K562 (cell line): ENCODE measurements around the gene MOAP1. TPM values are rescaled to one million over a fixed set of nuclear protein-coding genes. Genes with fewer than 3 reads are reported as not detected.

Experiments
- CREM ChIP-seq: IDR thresholded peaks from 2 replicates; pipeline ENCODE4 v1.6.1; 2014; ENCODE audit warnings: antibody characterized with exemption, low read depth
- ELF1 ChIP-seq: fragments of 200-800 bp; sonication (Bioruptor generic); IDR thresholded peaks from 2 replicates; pipeline ENCODE4 v1.6.1; 2016; ENCODE audit warnings: missing genetic modification characterization, missing compliant biosample characterization
- ETV6 ChIP-seq, 3 experiments: fragments of 150-350 bp in 1 of 3; sonication (generic) in 1 of 3; formaldehyde crosslinking in 1 of 3; IDR thresholded peaks; 2 replicates each; pipeline versions ENCODE4 v1.6.1 to v1.8.0; 2014 to 2022; ENCODE audit warnings: borderline replicate concordance in 2 of 3, low read depth in 2 of 3, antibody characterized with exemption in 1 of 3, low read length in 1 of 3, mild to moderate bottlenecking in 1 of 3, missing genetic modification reagents in 1 of 3
- FOXA3 ChIP-seq, 2 experiments: fragments of 450-650 bp in 1 of 2; sonication (generic) in 1 of 2; formaldehyde crosslinking; IDR thresholded peaks in 1 of 2; conservative IDR thresholded peaks in 1 of 2; 2 replicates each; pipeline versions ENCODE4 v1.4.0 to v1.8.0; 2020 to 2022; ENCODE audit warnings: mild to moderate bottlenecking in 2 of 2, missing genetic modification reagents in 1 of 2
- FOXM1 ChIP-seq, 2 experiments: fragments of 450-650 bp in 1 of 2; sonication (generic) in 1 of 2; formaldehyde crosslinking in 1 of 2; IDR thresholded peaks; 2 replicates each; pipeline versions ENCODE4 v1.6.1 to v1.9.0; 2017 to 2022; ENCODE audit warnings: low read depth in 2 of 2, mild to moderate bottlenecking in 2 of 2, missing genetic modification reagents in 1 of 2, moderate library complexity in 1 of 2
- ILK ChIP-seq: fragments of 450-650 bp; IDR thresholded peaks from 2 replicates; pipeline ENCODE4 v1.6.1; 2016; ENCODE audit warnings: missing genetic modification characterization, low read depth, mild to moderate bottlenecking, missing compliant biosample characterization, moderate library complexity, borderline replicate concordance
- MYBL2 ChIP-seq, 2 experiments: fragments of 450-650 bp in 1 of 2; sonication (generic) in 1 of 2; formaldehyde crosslinking in 1 of 2; IDR thresholded peaks; 2 replicates each; pipeline versions ENCODE4 v1.6.1 to v1.8.1; 2017 to 2022; ENCODE audit warnings: borderline replicate concordance in 1 of 2, inconsistent platforms in 1 of 2, low read depth in 1 of 2, mild to moderate bottlenecking in 1 of 2, missing genetic modification reagents in 1 of 2, moderate library complexity in 1 of 2
- NEUROD1 ChIP-seq: fragments of 150-350 bp; IDR thresholded peaks from 2 replicates; pipeline ENCODE4 v1.6.1; 2014; ENCODE audit warnings: borderline replicate concordance, low read length, low read depth; ENCODE audit not compliant: partially characterized antibody
- POLR2A ChIP-seq: fragments of 450-650 bp; conservative IDR thresholded peaks from 2 replicates; pipeline ENCODE4 v1.6.1; 2016
- POLR2AphosphoS5 ChIP-seq: IDR thresholded peaks from 2 replicates; pipeline ENCODE4 v1.6.1; 2011; ENCODE audit warnings: mild to moderate bottlenecking, low read depth, low read length, moderate library complexity; ENCODE audit not compliant: control insufficient read depth, insufficient read depth
- RB1 ChIP-seq: fragments of 450-650 bp; IDR thresholded peaks from 2 replicates; pipeline ENCODE4 v1.6.1; 2017; ENCODE audit warnings: low read depth, mild to moderate bottlenecking
- SAFB ChIP-seq: fragments of 200-400 bp; formaldehyde crosslinking; IDR thresholded peaks from 2 replicates; pipeline ENCODE4 v1.6.1; 2017; ENCODE audit warnings: low read depth, low read length, borderline replicate concordance
- SAP30 ChIP-seq: fragments of 200-600 bp; sonication (generic); IDR thresholded peaks from 2 replicates; pipeline ENCODE4 v1.6.1; 2012; ENCODE audit warnings: borderline replicate concordance, low read depth, mild to moderate bottlenecking, moderate library complexity, low read length, control low read depth, inconsistent platforms; ENCODE audit not compliant: insufficient read depth, poor library complexity, severe bottlenecking
- SIN3A ChIP-seq, 2 experiments: fragments of 150-350 bp in 1 of 2; IDR thresholded peaks; 2 replicates each; pipeline ENCODE4 v1.6.1; 2011 to 2016; ENCODE audit warnings: borderline replicate concordance in 2 of 2, low read depth in 2 of 2, low read length in 2 of 2, mild to moderate bottlenecking in 2 of 2, moderate library complexity in 2 of 2; ENCODE audit not compliant: control insufficient read depth in 1 of 2
- SMAD3 ChIP-seq: fragments of 450-650 bp; formaldehyde crosslinking; conservative IDR thresholded peaks from 2 replicates; pipeline ENCODE4 v1.4.0; 2020; ENCODE audit warnings: mild to moderate bottlenecking
- TEAD1 ChIP-seq, 2 experiments: fragments of 450-650 bp in 1 of 2; sonication (generic) in 1 of 2; formaldehyde crosslinking; IDR thresholded peaks; 2 replicates each; pipeline versions ENCODE4 v1.4.0 to v1.8.0; 2020 to 2022; ENCODE audit warnings: mild to moderate bottlenecking in 2 of 2, missing genetic modification reagents in 1 of 2
- ZNF324 ChIP-seq: fragments of 250-450 bp; sonication (Bioruptor Pico); IDR thresholded peaks from 2 replicates; pipeline ENCODE4 v1.4.0; 2020; ENCODE audit warnings: mild to moderate bottlenecking
- polyA plus RNA-seq, 8 experiments: library from polyadenylated mRNA; depleted of rRNA in 4 of 8; stranded (reverse) in 5 of 8; unstranded in 3 of 8; fragments of >200 nt; fragmentation: Nextera tagmentation in 2 of 8; fragmentation: Illumina TruSeq in 1 of 8; extraction: Ambion mirVana in 2 of 8; extraction: Trizol in 1 of 8; gene quantifications; 2 replicates each; pipeline versions ENCODE4 v1.2.1 to v1.2.3, GENCODE V29; 2011 to 2014; ENCODE audit warnings: inconsistent platforms in 1 of 8, missing spikeins in 1 of 8
- total RNA-seq, 7 experiments: library from RNA; depleted of rRNA in 6 of 7; stranded (reverse); fragments of >200 nt in 6 of 7; fragmentation: Illumina TruSeq in 2 of 7; extraction: Trizol in 2 of 7; gene quantifications; 2 replicates each; pipeline versions ENCODE4 v1.2.1 to v1.2.3, GENCODE V29; 2011 to 2021; ENCODE audit warnings: low replicate concordance in 1 of 7
- TF ChIP-seq, protein P1 (sequence below), 2 experiments: IDR thresholded peaks; 2 replicates each; pipeline ENCODE4 v1.6.1; 2011; ENCODE audit warnings: borderline replicate concordance in 1 of 2, control low read depth in 1 of 2, low read depth in 1 of 2, low read length in 1 of 2, mild to moderate bottlenecking in 1 of 2, mixed read lengths in 1 of 2, moderate library complexity in 1 of 2; ENCODE audit not compliant: insufficient read depth in 1 of 2, insufficient read length in 1 of 2, poor library complexity in 1 of 2, severe bottlenecking in 1 of 2; ENCODE audit errors: extremely low read depth in 1 of 2
- TF ChIP-seq, protein P2 (sequence below), 2 experiments: IDR thresholded peaks; 2 replicates each; pipeline ENCODE4 v1.6.1; 2012; ENCODE audit warnings: improper control_type of control experiment in 2 of 2, low read depth in 2 of 2, low read length in 2 of 2, borderline replicate concordance in 1 of 2

Gene MOAP1
- total and polyA plus RNA-seq, 9 of the 15 experiments (the other 6 are each of a cell fraction or from before 2014, with no cell fraction given): 1.5 to 14.4 (median 6.0) TPM

DNA sequence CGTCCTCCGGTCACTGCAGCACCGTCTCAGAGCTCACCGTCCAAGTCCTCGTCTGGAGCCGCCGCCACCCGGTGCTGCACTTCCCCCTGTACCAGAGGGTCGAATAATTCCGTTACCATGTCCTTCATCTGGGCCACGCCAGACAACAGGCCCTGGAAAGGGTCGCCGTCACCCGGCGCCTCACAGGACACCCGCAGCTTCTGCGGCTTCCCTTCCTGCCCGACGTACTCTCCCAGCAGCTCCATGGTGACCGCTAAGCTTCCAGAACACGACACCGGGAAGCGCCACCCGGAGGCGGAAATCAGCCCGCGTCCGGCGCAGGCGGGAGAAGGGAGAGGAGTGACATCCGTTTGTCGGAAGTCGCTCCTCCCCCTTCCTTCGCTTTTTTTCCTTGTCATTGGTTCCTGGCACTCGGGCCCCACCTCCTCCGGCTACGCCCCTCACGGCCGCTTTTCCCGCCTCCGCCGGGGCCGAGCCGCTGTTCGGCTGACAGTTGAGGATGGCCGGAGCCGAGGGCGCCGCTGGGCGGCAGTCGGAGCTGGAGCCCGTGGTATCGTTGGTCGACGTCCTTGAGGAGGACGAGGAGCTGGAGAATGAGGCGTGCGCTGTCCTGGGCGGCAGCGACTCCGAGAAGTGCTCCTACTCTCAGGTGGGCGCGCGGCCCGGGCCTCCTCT lies 22.2 kb upstream of the MOAP1 start, which contains the start of the genes GON7 and UBR7 (continued):
- TF ChIP-seq ETV6 (IDR thresholded peaks at IDR 0.05; ENCODE audit: borderline replicate concordance in 1 of 2, low read depth in 2 of 2, low read length in 1 of 2): peak in 1 of 2 experiments; percentile 61; a peak in 1 of 4 replicates
- TF ChIP-seq ETV6 (CRISPR knock-in tag; IDR thresholded peaks at IDR 0.05; ENCODE audit: borderline replicate concordance): no peak
- peak; percentile 96 for TF ChIP-seq CREM
- TF ChIP-seq SAFB: no peak
- TF ChIP-seq, protein P1, sequence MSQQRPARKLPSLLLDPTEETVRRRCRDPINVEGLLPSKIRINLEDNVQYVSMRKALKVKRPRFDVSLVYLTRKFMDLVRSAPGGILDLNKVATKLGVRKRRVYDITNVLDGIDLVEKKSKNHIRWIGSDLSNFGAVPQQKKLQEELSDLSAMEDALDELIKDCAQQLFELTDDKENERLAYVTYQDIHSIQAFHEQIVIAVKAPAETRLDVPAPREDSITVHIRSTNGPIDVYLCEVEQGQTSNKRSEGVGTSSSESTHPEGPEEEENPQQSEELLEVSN (IDR thresholded peaks at IDR 0.05; ENCODE audit: borderline replicate concordance in 1 of 2, extremely low read depth in 1 of 2, insufficient read depth in 1 of 2, insufficient read length in 1 of 2, low read depth in 1 of 2, low read length in 1 of 2, poor library complexity in 1 of 2, severe bottlenecking in 1 of 2): peak; percentile 77 to 95
- TF ChIP-seq, protein P2, sequence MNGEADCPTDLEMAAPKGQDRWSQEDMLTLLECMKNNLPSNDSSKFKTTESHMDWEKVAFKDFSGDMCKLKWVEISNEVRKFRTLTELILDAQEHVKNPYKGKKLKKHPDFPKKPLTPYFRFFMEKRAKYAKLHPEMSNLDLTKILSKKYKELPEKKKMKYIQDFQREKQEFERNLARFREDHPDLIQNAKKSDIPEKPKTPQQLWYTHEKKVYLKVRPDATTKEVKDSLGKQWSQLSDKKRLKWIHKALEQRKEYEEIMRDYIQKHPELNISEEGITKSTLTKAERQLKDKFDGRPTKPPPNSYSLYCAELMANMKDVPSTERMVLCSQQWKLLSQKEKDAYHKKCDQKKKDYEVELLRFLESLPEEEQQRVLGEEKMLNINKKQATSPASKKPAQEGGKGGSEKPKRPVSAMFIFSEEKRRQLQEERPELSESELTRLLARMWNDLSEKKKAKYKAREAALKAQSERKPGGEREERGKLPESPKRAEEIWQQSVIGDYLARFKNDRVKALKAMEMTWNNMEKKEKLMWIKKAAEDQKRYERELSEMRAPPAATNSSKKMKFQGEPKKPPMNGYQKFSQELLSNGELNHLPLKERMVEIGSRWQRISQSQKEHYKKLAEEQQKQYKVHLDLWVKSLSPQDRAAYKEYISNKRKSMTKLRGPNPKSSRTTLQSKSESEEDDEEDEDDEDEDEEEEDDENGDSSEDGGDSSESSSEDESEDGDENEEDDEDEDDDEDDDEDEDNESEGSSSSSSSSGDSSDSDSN (IDR thresholded peaks at IDR 0.05; ENCODE audit: borderline replicate concordance in 1 of 2, low read depth in 2 of 2, low read length in 2 of 2): peak in 1 of 2 experiments; percentile 67; a peak in 1 of 4 replicates
- TF ChIP-seq RB1: peak; percentile 95; the same call in 1 of the 2 replicates
- TF ChIP-seq NEUROD1: no peak
- no peak for TF ChIP-seq ZNF324 (CRISPR knock-in tag)
- TF ChIP-seq SIN3A (IDR thresholded peaks at IDR 0.05; ENCODE audit: borderline replicate concordance in 2 of 2, control insufficient read depth in 1 of 2, low read depth in 2 of 2, low read length in 2 of 2): peak; percentile 68 to 85; a peak in 1 of 4 replicates
- peak; percentile 47; the same call in 1 of the 2 replicates for TF ChIP-seq POLR2AphosphoS5
- TF ChIP-seq POLR2A: peak; percentile 85
- TF ChIP-seq FOXA3 (CRISPR knock-in tag; conservative IDR thresholded peaks at IDR 0.05 in 1 of 2, IDR thresholded peaks at IDR 0.05 in 1 of 2): 0 out of 4 replicates have a peak, but pooled peaks of 1 of the 2 experiments have one; percentile 24
- TF ChIP-seq MYBL2 (IDR thresholded peaks at IDR 0.05; ENCODE audit: low read depth): no peak
- no peak for TF ChIP-seq MYBL2 (CRISPR knock-in tag; IDR thresholded peaks at IDR 0.05; ENCODE audit: borderline replicate concordance)
- TF ChIP-seq ELF1 (tag): peak; percentile 84
- no peak for TF ChIP-seq SAP30
- no peak for TF ChIP-seq FOXM1 (IDR thresholded peaks at IDR 0.05; ENCODE audit: low read depth)
- TF ChIP-seq FOXM1 (CRISPR knock-in tag; IDR thresholded peaks at IDR 0.05; ENCODE audit: low read depth): no peak
- TF ChIP-seq TEAD1 (CRISPR knock-in tag; IDR thresholded peaks at IDR 0.05): no peak
- TF ChIP-seq ILK: no peak
- no peak for TF ChIP-seq SMAD3 (CRISPR knock-in tag)
